Measurements from ENCODE around the gene BTN2A1.
"Not testable (repeated sequence)": the region's sequence is repeated elsewhere in the genome, so short reads cannot be mapped to it uniquely, and the experiment has no call there.

Gene BTN2A1

GRCh38 chr6:26441977-26442376 lies 15.8 kb upstream of the BTN2A1 start:
- Mint-ChIP-seq H3K9me3 (no peaks in the 10 kb centered on the region), H3K4me3 (peak overlapping the region; percentile 89), H3K36me3 (ENCODE audit: low read depth) (peaks cover 47% of the 10 kb centered on the region), H3K4me1 (ENCODE audit: low read depth) (peaks cover 46% of the 10 kb centered on the region), H3K27ac (peak overlapping the region; percentile 59), H3K27me3 (ENCODE audit: low read depth) (no peaks in the 10 kb centered on the region)
- DNase-seq (ENCODE audit: low spot score) = no peak

- peak overlapping the region; percentile 42 for H3K27ac Mint-ChIP-seq
Measured at GRCh38 chr6:26445934-26446667, 11.7 kb upstream of the BTN2A1 start.

DNA sequence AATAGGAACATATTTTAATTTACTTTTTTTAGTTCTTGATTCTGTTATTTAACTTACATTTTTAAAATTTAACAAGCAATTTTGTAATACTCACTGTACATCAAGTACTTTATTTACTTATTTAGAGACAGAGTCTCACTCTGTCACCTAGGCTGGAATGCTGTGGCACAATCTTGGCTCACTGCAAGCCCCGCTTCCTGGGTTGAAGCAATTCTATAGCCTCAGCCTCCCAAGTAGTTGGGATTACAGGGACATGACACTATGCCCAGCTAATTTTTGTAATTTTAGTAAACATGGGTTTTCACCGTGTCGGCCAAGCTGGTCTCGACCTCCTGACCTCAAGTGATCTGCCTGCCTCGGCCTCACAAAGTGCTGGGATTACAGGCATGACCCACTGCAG lies 10.5 kb upstream of the BTN2A1 start:
- Mint-ChIP-seq H3K9me3 (no peaks in the 10 kb centered on the region), H3K36me3 (ENCODE audit: low read depth) (peaks cover 81% of the 10 kb centered on the region), H3K27me3 (ENCODE audit: low read depth) (no peaks in the 10 kb centered on the region), H3K27ac (no peak overlapping the region), H3K4me3 (no peak overlapping the region), H3K4me1 (ENCODE audit: low read depth) (peaks cover 32% of the 10 kb centered on the region)
- no peak for DNase-seq (ENCODE audit: low spot score)

More at GRCh38 chr6:26445934-26446667, 11.7 kb upstream of the BTN2A1 start:
- no peaks in the 10 kb centered on the region for H3K27me3 Mint-ChIP-seq (ENCODE audit: low read depth)
- H3K4me1 Mint-ChIP-seq (ENCODE audit: low read depth) = peaks cover 38% of the 10 kb centered on the region
- H3K36me3 Mint-ChIP-seq (ENCODE audit: low read depth) = peaks cover 75% of the 10 kb centered on the region
- H3K4me3 Mint-ChIP-seq = peak overlapping the region; percentile 47
- peak; percentile 27 for DNase-seq (ENCODE audit: low spot score)
- H3K9me3 Mint-ChIP-seq = no peaks in the 10 kb centered on the region

- Mint-ChIP-seq H3K27me3 (ENCODE audit: low read depth) (no peaks in the 10 kb centered on the region), H3K27ac (no peak overlapping the region), H3K4me3 (no peak overlapping the region), H3K9me3 (no peaks in the 10 kb centered on the region), H3K4me1 (ENCODE audit: low read depth) (peaks cover 17% of the 10 kb centered on the region), H3K36me3 (ENCODE audit: low read depth) (peaks cover 57% of the 10 kb centered on the region)
- no peak for DNase-seq (ENCODE audit: low spot score)
Measured at GRCh38 chr6:26450240-26450639, 7.5 kb upstream of the BTN2A1 start.

- peaks cover 40% of the 10 kb centered on the region for H3K36me3 Mint-ChIP-seq (ENCODE audit: low read depth)
- H3K27ac Mint-ChIP-seq = no peak overlapping the region
Measured at GRCh38 chr6:26452631-26453235, 5.0 kb upstream of the BTN2A1 start.

GRCh38 chr6:26454631-26455030 lies 3.1 kb upstream of the BTN2A1 start:
- Mint-ChIP-seq H3K9me3 (no peaks in the 10 kb centered on the region), H3K27ac (no peak overlapping the region), H3K27me3 (ENCODE audit: low read depth) (no peaks in the 10 kb centered on the region), H3K36me3 (ENCODE audit: low read depth) (peaks cover 35% of the 10 kb centered on the region), H3K4me3 (no peak overlapping the region), H3K4me1 (ENCODE audit: low read depth) (peaks cover 17% of the 10 kb centered on the region)
- DNase-seq (ENCODE audit: low spot score) = no peak

More at GRCh38 chr6:26452631-26453235, 5.0 kb upstream of the BTN2A1 start:
- H3K9me3 Mint-ChIP-seq = no peaks in the 10 kb centered on the region
- peaks cover 13% of the 10 kb centered on the region for H3K4me1 Mint-ChIP-seq (ENCODE audit: low read depth)
- no peaks in the 10 kb centered on the region for H3K27me3 Mint-ChIP-seq (ENCODE audit: low read depth)
- no peak overlapping the region for H3K4me3 Mint-ChIP-seq
- no peak for DNase-seq (ENCODE audit: low spot score)

- Mint-ChIP-seq H3K4me3 (no peak overlapping the region), H3K4me1 (ENCODE audit: low read depth) (peaks cover 25% of the 10 kb centered on the region), H3K27ac (no peak overlapping the region), H3K27me3 (ENCODE audit: low read depth) (no peaks in the 10 kb centered on the region), H3K9me3 (no peaks in the 10 kb centered on the region), H3K36me3 (ENCODE audit: low read depth) (peaks cover 35% of the 10 kb centered on the region)
- no peak for DNase-seq (ENCODE audit: low spot score)
Measured at GRCh38 chr6:26455357-26455970, 2.3 kb upstream of the BTN2A1 start.

DNA sequence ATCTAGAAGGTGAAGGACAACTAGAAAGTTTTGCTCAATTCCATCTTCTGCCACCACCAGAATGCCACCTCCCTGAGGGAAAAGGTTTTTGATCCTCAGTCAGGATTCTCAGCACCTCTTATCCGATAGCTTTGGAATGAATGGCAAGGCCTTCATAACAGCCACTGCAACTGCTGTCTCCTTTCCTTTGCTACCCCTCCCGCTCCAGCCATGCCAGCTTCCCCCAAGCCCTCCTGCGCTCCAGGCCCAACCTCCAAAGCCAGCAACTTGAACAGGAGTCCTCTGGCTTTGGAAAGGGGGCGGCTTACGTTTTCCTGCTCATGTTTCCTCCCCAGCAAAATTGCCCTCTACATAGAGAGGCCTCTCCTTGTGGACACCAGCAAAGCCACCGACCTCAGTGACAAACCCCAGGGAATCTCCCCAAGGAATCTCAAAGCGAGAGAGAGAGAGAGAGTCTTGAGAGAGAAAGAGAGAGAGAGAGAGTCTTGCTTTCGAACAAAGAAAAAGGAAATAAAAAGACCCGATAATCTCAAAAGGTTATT lies 420 bp upstream of the BTN2A1 start:
- Mint-ChIP-seq H3K4me1 (ENCODE audit: low read depth) (peaks cover 36% of the 10 kb centered on the region), H3K27ac (peak overlapping the region; percentile 95)

DNA sequence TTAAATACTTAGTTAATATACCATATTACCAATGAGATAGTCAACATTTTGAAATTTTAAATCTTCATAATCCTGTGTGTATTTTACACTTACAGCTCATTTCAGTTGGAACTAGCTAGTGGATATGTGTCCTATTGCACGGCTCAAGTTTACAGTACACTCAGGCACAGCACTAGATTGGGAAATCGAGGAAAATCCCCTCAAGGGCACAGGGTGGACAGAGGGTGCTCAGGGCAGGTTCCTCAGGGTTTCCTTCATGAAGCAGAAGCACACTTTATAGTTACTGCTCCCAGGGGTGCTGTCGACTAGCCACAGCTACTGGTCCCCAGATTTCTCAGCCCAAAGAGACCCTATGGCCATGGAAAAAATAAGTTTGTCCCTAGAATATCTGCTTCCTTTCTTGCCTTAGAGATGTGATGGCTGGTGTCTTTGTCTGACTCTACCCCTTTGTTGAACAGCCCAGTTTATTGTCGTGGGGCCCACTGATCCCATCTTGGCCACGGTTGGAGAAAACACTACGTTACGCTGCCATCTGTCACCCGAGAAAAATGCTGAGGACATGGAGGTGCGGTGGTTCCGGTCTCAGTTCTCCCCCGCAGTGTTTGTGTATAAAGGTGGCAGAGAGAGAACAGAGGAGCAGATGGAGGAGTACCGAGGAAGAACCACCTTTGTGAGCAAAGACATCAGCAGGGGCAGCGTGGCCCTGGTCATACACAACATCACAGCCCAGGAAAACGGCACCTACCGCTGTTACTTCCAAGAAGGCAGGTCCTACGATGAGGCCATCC lies 1.5 kb downstream of the BTN2A1 start:
- H3K9me3 Mint-ChIP-seq = no peaks in the 10 kb centered on the region
- no peaks in the 10 kb centered on the region for H3K27me3 Mint-ChIP-seq (ENCODE audit: low read depth)
- peaks cover 53% of the 10 kb centered on the region for H3K36me3 Mint-ChIP-seq (ENCODE audit: low read depth)
- peaks cover 41% of the 10 kb centered on the region for H3K4me1 Mint-ChIP-seq (ENCODE audit: low read depth)
- H3K27ac Mint-ChIP-seq = peak overlapping the region; percentile 38
- no peak for DNase-seq (ENCODE audit: low spot score)
- peak overlapping the region; percentile 84 for H3K4me3 Mint-ChIP-seq

More for the DNA sequence above, 420 bp upstream of the BTN2A1 start:
- H3K36me3 Mint-ChIP-seq (ENCODE audit: low read depth) = peaks cover 36% of the 10 kb centered on the region
- no peaks in the 10 kb centered on the region for H3K27me3 Mint-ChIP-seq (ENCODE audit: low read depth)
- peak overlapping the region; percentile 99 for H3K4me3 Mint-ChIP-seq
- DNase-seq (ENCODE audit: low spot score) = peak; percentile 10
- no peaks in the 10 kb centered on the region for H3K9me3 Mint-ChIP-seq

GRCh38 chr6:26461353-26461752 lies 3.6 kb downstream of the BTN2A1 start:
- H3K27me3 Mint-ChIP-seq (ENCODE audit: low read depth); DNase-seq (ENCODE audit: low spot score); H3K9me3 Mint-ChIP-seq; H3K27ac Mint-ChIP-seq: not testable (repeated sequence)
- Mint-ChIP-seq H3K4me3 (peak overlapping the region; percentile 45), H3K4me1 (ENCODE audit: low read depth) (peaks cover 46% of the 10 kb centered on the region), H3K36me3 (ENCODE audit: low read depth) (peaks cover 72% of the 10 kb centered on the region)

GRCh38 chr6:26464014-26464413 lies 6.3 kb downstream of the BTN2A1 start:
- DNase-seq (ENCODE audit: low spot score) = no peak
- H3K27ac Mint-ChIP-seq = no peak overlapping the region
- H3K4me1 Mint-ChIP-seq (ENCODE audit: low read depth) = peaks cover 34% of the 10 kb centered on the region
- H3K4me3 Mint-ChIP-seq = no peak overlapping the region
- no peaks in the 10 kb centered on the region for H3K27me3 Mint-ChIP-seq (ENCODE audit: low read depth)
- H3K36me3 Mint-ChIP-seq (ENCODE audit: low read depth) = peaks cover 90% of the 10 kb centered on the region
- no peaks in the 10 kb centered on the region for H3K9me3 Mint-ChIP-seq

DNA sequence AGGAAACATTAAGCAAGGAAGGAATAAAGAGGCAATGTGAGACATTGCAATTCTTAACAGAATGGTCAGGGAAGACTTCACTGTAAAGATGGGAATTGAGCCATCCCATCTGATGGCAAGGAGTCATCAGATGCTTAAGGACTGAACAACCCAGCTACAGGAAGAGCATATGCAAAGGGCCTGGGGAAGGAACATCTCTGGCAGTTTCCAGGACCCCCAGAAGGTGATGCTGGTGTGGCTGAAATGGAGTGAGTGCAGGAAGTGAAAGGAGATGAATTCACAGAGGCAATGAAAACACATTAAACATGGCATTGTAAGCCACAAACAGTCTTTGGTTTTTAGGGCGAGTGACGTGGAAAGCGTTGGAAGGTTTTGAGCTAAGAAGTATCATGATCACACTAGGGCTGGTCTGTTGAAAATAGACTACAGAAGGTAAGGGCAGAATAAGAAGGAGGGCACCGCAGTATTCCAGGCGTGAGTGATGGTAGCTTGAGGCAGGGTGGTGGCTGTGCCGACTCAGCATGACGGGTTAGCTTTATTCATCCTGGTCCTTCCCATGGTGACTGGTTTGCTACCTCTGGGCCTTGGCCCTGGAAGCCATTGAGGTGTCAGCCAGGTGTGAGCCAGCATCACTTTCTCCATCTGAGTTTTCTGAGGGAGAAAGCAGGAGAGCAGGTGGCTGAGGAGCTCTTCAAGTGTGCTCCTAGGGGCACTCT lies 6.8 kb downstream of the BTN2A1 start:
- H3K9me3 Mint-ChIP-seq = no peaks in the 10 kb centered on the region
- peaks cover 89% of the 10 kb centered on the region for H3K36me3 Mint-ChIP-seq (ENCODE audit: low read depth)
- H3K4me1 Mint-ChIP-seq (ENCODE audit: low read depth) = peaks cover 29% of the 10 kb centered on the region
- DNase-seq (ENCODE audit: low spot score) = no peak
- H3K27ac Mint-ChIP-seq = peak overlapping the region; percentile 9
- H3K27me3 Mint-ChIP-seq (ENCODE audit: low read depth) = no peaks in the 10 kb centered on the region
- no peak overlapping the region for H3K4me3 Mint-ChIP-seq

GRCh38 chr6:26465776-26466175 lies 8.0 kb downstream of the BTN2A1 start:
- no peak for DNase-seq (ENCODE audit: low spot score)
- no peaks in the 10 kb centered on the region for H3K27me3 Mint-ChIP-seq (ENCODE audit: low read depth)
- no peaks in the 10 kb centered on the region for H3K9me3 Mint-ChIP-seq
- H3K4me1 Mint-ChIP-seq (ENCODE audit: low read depth) = peaks cover 18% of the 10 kb centered on the region
- no peak overlapping the region for H3K4me3 Mint-ChIP-seq
- peaks cover 85% of the 10 kb centered on the region for H3K36me3 Mint-ChIP-seq (ENCODE audit: low read depth)
- H3K27ac Mint-ChIP-seq = no peak overlapping the region
